Neutrophil (primary cell): ENCODE data around the gene CDK19.
A peak's percentile ranks its signal among the peaks of the same experiment; 100 is the strongest.
"Not testable (repeated sequence)": the region's sequence is repeated elsewhere in the genome, so short reads cannot be mapped to it uniquely, and the experiment has no call there.

Experiments
- H3K27ac ChIP-seq: fragments of 200-600 bp; sonication (generic); 2 replicates; pipeline ENCODE4 v1.5.1; 2016; ENCODE audit warnings: mild to moderate bottlenecking, moderate library complexity
- H3K27me3 ChIP-seq: fragments of 200-600 bp; sonication (generic); 2 replicates; pipeline ENCODE4 v1.6.0; 2016; ENCODE audit warnings: mild to moderate bottlenecking
- H3K36me3 ChIP-seq: fragments of 200-600 bp; sonication (generic); 2 replicates; pipeline ENCODE4 v1.5.1; 2017
- H3K4me1 ChIP-seq, 2 experiments: fragments of 200-600 bp in 1 of 2; sonication (generic) in 1 of 2; 1 replicate in 1 of 2; 2 replicates in 1 of 2; pipeline versions ENCODE4 v1.5.1 to v1.6.1; 2013 to 2016; ENCODE audit warnings: low read depth in 1 of 2, low read length in 1 of 2, mild to moderate bottlenecking in 1 of 2, moderate library complexity in 1 of 2; ENCODE audit not compliant: control insufficient read depth in 1 of 2, insufficient read depth in 1 of 2
- H3K4me3 ChIP-seq, 2 experiments: fragments of 200-600 bp in 1 of 2; sonication (generic) in 1 of 2; 1 replicate in 1 of 2; 2 replicates in 1 of 2; pipeline ENCODE4 v1.5.1; 2013 to 2016; ENCODE audit warnings: low read depth in 1 of 2, low read length in 1 of 2, mild to moderate bottlenecking in 1 of 2, moderate library complexity in 1 of 2
- H3K9me3 ChIP-seq: fragments of 200-600 bp; sonication (generic); 2 replicates; pipeline ENCODE4 v1.5.1; 2016
- TF ChIP-seq, protein P1 (sequence below): fragments of 200-600 bp; sonication (generic); IDR thresholded peaks from 2 replicates; pipeline ENCODE4 v1.5.1; 2016; ENCODE audit warnings: antibody characterized with exemption

CDK19 gene

DNA sequence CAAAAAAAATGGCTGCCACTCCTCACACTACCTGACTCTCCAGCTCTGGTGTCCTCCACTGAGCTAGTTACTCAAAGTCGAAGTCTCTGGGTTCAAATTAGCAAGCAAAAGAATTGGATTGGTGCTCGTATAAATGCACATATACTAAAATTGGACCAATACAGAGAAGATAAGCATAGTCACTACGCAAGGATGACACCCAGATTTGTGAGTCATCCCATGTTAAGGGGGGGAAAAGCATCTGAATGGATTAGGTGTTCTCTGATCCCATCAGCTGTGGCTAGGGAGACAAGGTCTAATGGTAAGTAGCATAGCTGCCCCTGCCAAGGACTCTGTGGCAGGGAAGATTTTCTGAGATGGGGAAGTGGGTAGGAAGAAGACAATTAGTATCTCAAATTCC, 41.0 kb upstream of the CDK19 start:
- H3K9me3 ChIP-seq: no peaks in the 10 kb centered on the region
- H3K27me3 ChIP-seq: no peaks in the 10 kb centered on the region
- H3K4me1 ChIP-seq: peaks cover 80 to 86% of the 10 kb centered on the region in 2 experiments
- no peak overlapping the region for H3K4me3 ChIP-seq
- no peaks in the 10 kb centered on the region for H3K36me3 ChIP-seq
- TF ChIP-seq, protein P1, sequence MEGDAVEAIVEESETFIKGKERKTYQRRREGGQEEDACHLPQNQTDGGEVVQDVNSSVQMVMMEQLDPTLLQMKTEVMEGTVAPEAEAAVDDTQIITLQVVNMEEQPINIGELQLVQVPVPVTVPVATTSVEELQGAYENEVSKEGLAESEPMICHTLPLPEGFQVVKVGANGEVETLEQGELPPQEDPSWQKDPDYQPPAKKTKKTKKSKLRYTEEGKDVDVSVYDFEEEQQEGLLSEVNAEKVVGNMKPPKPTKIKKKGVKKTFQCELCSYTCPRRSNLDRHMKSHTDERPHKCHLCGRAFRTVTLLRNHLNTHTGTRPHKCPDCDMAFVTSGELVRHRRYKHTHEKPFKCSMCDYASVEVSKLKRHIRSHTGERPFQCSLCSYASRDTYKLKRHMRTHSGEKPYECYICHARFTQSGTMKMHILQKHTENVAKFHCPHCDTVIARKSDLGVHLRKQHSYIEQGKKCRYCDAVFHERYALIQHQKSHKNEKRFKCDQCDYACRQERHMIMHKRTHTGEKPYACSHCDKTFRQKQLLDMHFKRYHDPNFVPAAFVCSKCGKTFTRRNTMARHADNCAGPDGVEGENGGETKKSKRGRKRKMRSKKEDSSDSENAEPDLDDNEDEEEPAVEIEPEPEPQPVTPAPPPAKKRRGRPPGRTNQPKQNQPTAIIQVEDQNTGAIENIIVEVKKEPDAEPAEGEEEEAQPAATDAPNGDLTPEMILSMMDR: no peak
- H3K27ac ChIP-seq: peak overlapping the region; percentile 71

DNA sequence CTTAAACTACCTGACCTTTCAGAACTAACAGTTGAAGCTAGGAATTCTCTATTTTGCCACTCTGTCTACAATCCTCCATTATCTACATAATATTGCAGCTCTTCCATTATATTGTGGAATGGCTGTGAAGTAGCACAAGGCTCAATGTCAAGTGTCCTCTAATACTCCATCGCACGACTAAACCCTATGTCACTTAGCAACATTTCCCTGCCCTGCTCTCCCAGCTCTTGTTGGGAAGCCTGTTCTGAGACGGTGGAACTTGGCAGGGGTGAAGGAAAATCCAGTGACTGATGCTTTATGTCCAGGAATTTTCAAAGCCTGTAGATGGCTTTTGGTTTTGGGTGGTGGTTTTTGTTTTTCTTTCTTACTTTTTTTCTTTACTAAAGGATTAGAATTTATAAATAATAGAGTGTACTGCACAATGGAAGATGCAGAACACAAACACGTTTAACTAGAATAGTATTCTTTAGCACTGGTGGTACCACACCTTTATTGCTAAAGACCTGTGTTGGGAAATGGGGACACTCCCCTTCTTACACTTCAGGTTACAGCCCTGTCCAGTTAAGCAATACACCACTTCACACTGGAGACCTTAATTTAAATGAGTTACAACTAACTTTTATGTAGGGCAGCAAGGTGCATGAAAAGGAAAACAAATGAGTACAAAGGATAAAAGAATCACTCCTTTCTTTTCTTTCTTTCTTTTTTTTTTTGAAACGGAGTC, 38.6 kb upstream of the CDK19 start:
- no peaks in the 10 kb centered on the region for H3K36me3 ChIP-seq
- TF ChIP-seq, protein P1: no peak
- H3K4me1 ChIP-seq: peaks cover 60 to 63% of the 10 kb centered on the region in 2 experiments
- no peaks in the 10 kb centered on the region for H3K27me3 ChIP-seq
- no peaks in the 10 kb centered on the region for H3K9me3 ChIP-seq
- H3K4me3 ChIP-seq: peak overlapping the region; percentile 31 to 46
- H3K27ac ChIP-seq: peak overlapping the region; percentile 71

DNA sequence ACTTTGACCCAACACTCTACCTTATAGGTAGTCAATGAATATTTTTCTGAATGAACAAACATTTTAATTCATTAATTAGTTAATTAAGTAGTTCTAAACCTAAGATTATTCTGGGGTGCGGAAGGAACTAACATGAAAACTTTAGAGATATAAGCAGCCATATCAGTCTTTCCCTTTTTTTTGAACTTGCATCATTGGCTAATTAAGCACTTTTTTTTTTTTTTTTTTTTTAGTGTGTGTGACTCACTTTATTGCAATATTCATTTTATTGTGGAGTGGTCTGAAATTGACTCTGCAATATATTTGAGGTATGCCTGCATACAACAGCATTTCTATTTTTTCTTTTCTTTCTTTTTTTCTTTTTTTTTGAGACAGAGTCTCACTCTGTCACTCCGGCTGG, 37.5 kb upstream of the CDK19 start:
- Histone ChIP-seq H3K27ac (no peak overlapping the region), H3K27me3 (no peaks in the 10 kb centered on the region), H3K36me3 (no peaks in the 10 kb centered on the region), H3K4me1 (peaks cover 49 to 52% of the 10 kb centered on the region in 2 experiments), H3K9me3 (no peaks in the 10 kb centered on the region), H3K4me3 (no peak overlapping the region)
- TF ChIP-seq, protein P1: no peak

DNA sequence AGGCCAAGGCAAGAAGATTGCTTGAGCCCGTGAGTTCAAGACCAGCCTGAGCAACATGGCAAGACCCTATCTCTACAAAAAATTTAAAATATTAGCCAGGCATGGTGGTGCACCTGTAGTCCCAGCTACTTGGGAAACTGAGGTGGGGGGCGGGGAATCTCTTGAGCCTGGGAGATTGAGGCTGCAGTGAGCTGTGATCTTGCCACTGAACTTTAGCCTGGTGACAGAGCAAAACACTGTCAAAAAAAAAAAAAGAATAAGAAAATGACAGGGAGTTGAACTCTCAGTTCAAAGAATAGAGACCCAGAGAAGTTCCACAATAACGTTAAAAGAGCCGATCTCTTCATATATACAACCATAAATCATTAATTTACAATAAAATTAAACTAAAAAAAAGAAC, 34.5 kb upstream of the CDK19 start:
- Histone ChIP-seq H3K27ac (no peak overlapping the region), H3K9me3 (no peaks in the 10 kb centered on the region), H3K36me3 (no peaks in the 10 kb centered on the region), H3K4me1 (peaks cover 31 to 32% of the 10 kb centered on the region in 2 experiments), H3K27me3 (no peaks in the 10 kb centered on the region), H3K4me3 (no peak overlapping the region)
- TF ChIP-seq, protein P1: no peak

DNA sequence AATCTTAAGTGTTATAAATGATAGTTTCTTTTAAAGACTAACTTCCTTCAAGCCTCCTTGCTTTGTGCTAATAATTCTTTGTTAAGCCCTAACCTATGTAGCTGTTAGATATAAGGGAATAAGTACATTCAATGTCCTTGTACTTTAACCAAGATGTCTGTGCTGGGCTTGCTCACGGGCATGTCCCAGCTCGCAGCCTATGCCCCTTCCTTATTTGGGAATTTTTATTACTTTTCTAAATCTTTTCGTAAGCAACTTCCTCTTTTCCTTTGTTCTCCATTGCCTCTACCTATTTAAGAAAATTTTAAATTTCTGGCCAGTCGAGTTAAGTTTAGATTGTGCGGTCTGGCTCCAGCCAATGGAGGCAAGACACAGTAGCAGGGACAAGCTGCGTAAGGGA, 26.0 kb upstream of the CDK19 start:
- H3K27me3 ChIP-seq: no peaks in the 10 kb centered on the region
- no peaks in the 10 kb centered on the region for H3K9me3 ChIP-seq
- H3K4me3 ChIP-seq: no peak overlapping the region
- TF ChIP-seq, protein P1: no peak
- peaks cover 10% of the 10 kb centered on the region in 2 experiments for H3K4me1 ChIP-seq
- no peaks in the 10 kb centered on the region for H3K36me3 ChIP-seq
- no peak overlapping the region for H3K27ac ChIP-seq

DNA sequence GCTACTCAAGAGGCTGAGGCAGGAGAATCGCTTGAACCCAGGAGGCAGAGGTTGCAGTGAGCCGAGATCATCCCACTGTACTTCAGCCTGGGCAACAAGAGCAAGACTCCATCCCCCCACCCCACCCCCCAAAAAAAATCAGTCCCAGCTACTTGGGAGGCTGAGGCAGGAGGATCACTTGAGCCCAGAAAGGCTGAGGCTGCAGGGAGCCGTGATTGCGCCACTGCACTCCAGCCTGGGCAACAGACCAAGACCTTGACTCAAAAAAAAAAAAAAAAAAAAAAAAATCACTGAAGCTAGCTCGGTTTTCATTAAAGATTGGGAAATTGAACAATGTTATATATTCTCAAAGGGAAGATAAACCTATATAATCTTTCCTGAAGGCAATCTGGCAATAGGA, 20.5 kb upstream of the CDK19 start:
- not testable (repeated sequence) for H3K27me3 ChIP-seq, H3K4me3 ChIP-seq

More for the DNA sequence above, 20.5 kb upstream of the CDK19 start:
- H3K36me3 ChIP-seq, H3K4me1 ChIP-seq, H3K9me3 ChIP-seq, H3K27ac ChIP-seq: not testable (repeated sequence)
